ENCODE results near the gene BPGM.

DNA sequence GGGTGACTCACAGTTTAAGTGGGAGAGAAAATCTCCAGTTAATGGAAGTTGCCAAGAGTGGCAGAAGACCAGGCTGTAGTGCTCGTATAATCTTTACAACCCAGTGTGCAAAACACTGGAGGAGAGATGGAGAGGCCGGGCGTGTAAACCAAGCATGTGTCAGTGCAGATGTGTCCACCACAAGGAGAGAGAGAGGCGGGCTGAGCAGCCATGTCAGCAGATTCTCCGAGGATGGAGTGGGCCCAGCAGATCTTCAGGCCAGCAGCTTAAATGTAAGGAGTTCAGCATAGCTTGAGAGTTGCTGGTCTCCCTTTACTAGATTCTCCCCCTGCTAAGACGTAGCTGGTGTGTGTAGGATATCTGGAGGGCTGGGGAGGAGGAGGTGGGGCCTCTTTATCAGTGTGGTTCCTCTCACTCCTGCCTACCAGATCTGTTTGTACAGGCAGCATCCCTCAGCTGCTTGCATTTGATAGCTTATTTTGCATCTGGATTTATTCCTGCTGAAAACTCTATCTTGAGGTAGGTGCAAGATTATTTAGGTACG lies 13.7 kb downstream of the BPGM start:
- TF ChIP-seq SIN3A (IDR thresholded peaks at IDR 0.05; ENCODE audit: low read depth) (no peak), POLR2A (IDR thresholded peaks at IDR 0.05; ENCODE audit: borderline replicate concordance, extremely low read depth, insufficient read depth, insufficient read length) (no peak), YY1 (IDR thresholded peaks at IDR 0.05; ENCODE audit: extremely low read depth, insufficient replicate concordance, low read depth, low read length) (no peak), EZH2 (IDR thresholded peaks at IDR 0.05) (no peak), POLR2AphosphoS5 (IDR thresholded peaks at IDR 0.05; ENCODE audit: low read depth, low read length) (no peak), CEBPB (IDR thresholded peaks at IDR 0.05; ENCODE audit: low read depth) (no peak)
- TF ChIP-seq, protein P1, sequence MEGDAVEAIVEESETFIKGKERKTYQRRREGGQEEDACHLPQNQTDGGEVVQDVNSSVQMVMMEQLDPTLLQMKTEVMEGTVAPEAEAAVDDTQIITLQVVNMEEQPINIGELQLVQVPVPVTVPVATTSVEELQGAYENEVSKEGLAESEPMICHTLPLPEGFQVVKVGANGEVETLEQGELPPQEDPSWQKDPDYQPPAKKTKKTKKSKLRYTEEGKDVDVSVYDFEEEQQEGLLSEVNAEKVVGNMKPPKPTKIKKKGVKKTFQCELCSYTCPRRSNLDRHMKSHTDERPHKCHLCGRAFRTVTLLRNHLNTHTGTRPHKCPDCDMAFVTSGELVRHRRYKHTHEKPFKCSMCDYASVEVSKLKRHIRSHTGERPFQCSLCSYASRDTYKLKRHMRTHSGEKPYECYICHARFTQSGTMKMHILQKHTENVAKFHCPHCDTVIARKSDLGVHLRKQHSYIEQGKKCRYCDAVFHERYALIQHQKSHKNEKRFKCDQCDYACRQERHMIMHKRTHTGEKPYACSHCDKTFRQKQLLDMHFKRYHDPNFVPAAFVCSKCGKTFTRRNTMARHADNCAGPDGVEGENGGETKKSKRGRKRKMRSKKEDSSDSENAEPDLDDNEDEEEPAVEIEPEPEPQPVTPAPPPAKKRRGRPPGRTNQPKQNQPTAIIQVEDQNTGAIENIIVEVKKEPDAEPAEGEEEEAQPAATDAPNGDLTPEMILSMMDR (IDR thresholded peaks at IDR 0.05 in 2 of 3, conservative IDR thresholded peaks at IDR 0.05 in 1 of 3; ENCODE audit: borderline replicate concordance in 1 of 3, insufficient read depth in 1 of 3, low read depth in 2 of 3, low read length in 2 of 3): no peak

All from HCT116 (cell line).